K562 (cell line): Measurements from ENCODE around the gene TRIM34. TPM values are rescaled to one million over a fixed set of nuclear protein-coding genes. Genes with fewer than 3 reads are reported as not detected.

Source experiments
- ATF7 ChIP-seq: fragments of 450-650 bp; IDR thresholded peaks from 2 replicates; pipeline ENCODE4 v1.7.1; 2014; ENCODE audit warnings: mild to moderate bottlenecking, moderate library complexity
- CREM ChIP-seq: IDR thresholded peaks from 2 replicates; pipeline ENCODE4 v1.6.1; 2014; ENCODE audit warnings: antibody characterized with exemption, low read depth
- CSDE1 ChIP-seq, 2 experiments: fragments of 450-650 bp; IDR thresholded peaks; 2 replicates each; pipeline ENCODE4 v1.6.1; 2016; ENCODE audit warnings: mild to moderate bottlenecking in 1 of 2
- FOS ChIP-seq: IDR thresholded peaks from 3 replicates; pipeline ENCODE4 v1.6.1; 2011; ENCODE audit not compliant: insufficient read length; ENCODE audit errors: extremely low read depth
- HNRNPL ChIP-seq: fragments of 200-400 bp; formaldehyde crosslinking; IDR thresholded peaks from 2 replicates; pipeline ENCODE4 v1.6.1; 2017; ENCODE audit warnings: low read depth, mild to moderate bottlenecking, low read length
- KDM4B ChIP-seq, 2 experiments: fragments of 450-650 bp in 1 of 2; sonication (generic) in 1 of 2; IDR thresholded peaks; 2 replicates each; pipeline ENCODE4 v1.6.1; 2016 to 2017; ENCODE audit warnings: borderline replicate concordance in 2 of 2, antibody characterized with exemption in 1 of 2, low read depth in 1 of 2, mild to moderate bottlenecking in 1 of 2
- NBN ChIP-seq: fragments of 450-650 bp; IDR thresholded peaks from 2 replicates; pipeline ENCODE4 v1.6.1; 2016; ENCODE audit warnings: low read depth, mild to moderate bottlenecking
- NCOA2 ChIP-seq, 2 experiments: fragments of 450-650 bp; IDR thresholded peaks; 2 replicates each; pipeline ENCODE4 v1.6.1; 2018; ENCODE audit warnings: mild to moderate bottlenecking in 2 of 2, moderate library complexity in 1 of 2; ENCODE audit not compliant: partially characterized antibody in 2 of 2
- RBBP5 ChIP-seq: fragments of 200-600 bp; sonication (generic); IDR thresholded peaks from 2 replicates; pipeline ENCODE4 v1.6.1; 2012; ENCODE audit warnings: borderline replicate concordance, mild to moderate bottlenecking, low read length, control low read depth, inconsistent platforms; ENCODE audit not compliant: insufficient read depth, poor library complexity, severe bottlenecking
- RBM25 ChIP-seq: fragments of 200-400 bp; formaldehyde crosslinking; IDR thresholded peaks from 2 replicates; pipeline ENCODE4 v1.6.1; 2018; ENCODE audit warnings: low read length, low read depth, moderate library complexity; ENCODE audit not compliant: severe bottlenecking
- SIN3A ChIP-seq, 2 experiments: fragments of 150-350 bp in 1 of 2; IDR thresholded peaks; 2 replicates each; pipeline ENCODE4 v1.6.1; 2011 to 2016; ENCODE audit warnings: borderline replicate concordance in 2 of 2, low read depth in 2 of 2, low read length in 2 of 2, mild to moderate bottlenecking in 2 of 2, moderate library complexity in 2 of 2; ENCODE audit not compliant: control insufficient read depth in 1 of 2
- TOE1 ChIP-seq, 2 experiments: fragments of 450-650 bp in 1 of 2; sonication (generic) in 1 of 2; formaldehyde crosslinking in 1 of 2; IDR thresholded peaks; 2 replicates each; pipeline versions ENCODE4 v1.7.1 to v1.8.0; 2016 to 2022; ENCODE audit warnings: borderline replicate concordance in 2 of 2, mild to moderate bottlenecking in 2 of 2, antibody characterized with exemption in 1 of 2, inconsistent platforms in 1 of 2, low read depth in 1 of 2, missing genetic modification reagents in 1 of 2, moderate library complexity in 1 of 2
- ZFX ChIP-seq: sonication (generic); formaldehyde crosslinking; IDR thresholded peaks from 2 replicates; pipeline ENCODE4 v1.8.0; 2022; ENCODE audit warnings: mild to moderate bottlenecking, missing genetic modification reagents, moderate library complexity
- polyA plus RNA-seq, 8 experiments: library from polyadenylated mRNA; depleted of rRNA in 4 of 8; stranded (reverse) in 5 of 8; unstranded in 3 of 8; fragments of >200 nt; fragmentation: Nextera tagmentation in 2 of 8; fragmentation: Illumina TruSeq in 1 of 8; extraction: Ambion mirVana in 2 of 8; extraction: Trizol in 1 of 8; gene quantifications; 2 replicates each; pipeline versions ENCODE4 v1.2.1 to v1.2.3, GENCODE V29; 2011 to 2014; ENCODE audit warnings: inconsistent platforms in 1 of 8, missing spikeins in 1 of 8
- total RNA-seq, 7 experiments: library from RNA; depleted of rRNA in 6 of 7; stranded (reverse); fragments of >200 nt in 6 of 7; fragmentation: Illumina TruSeq in 2 of 7; extraction: Trizol in 2 of 7; gene quantifications; 2 replicates each; pipeline versions ENCODE4 v1.2.1 to v1.2.3, GENCODE V29; 2011 to 2021; ENCODE audit warnings: low replicate concordance in 1 of 7
- TF ChIP-seq, protein P1 (sequence below): fragments of 450-650 bp; IDR thresholded peaks from 2 replicates; pipeline ENCODE4 v1.6.1; 2014; ENCODE audit warnings: low read depth, mild to moderate bottlenecking, moderate library complexity, borderline replicate concordance
- TF ChIP-seq, protein P2 (sequence below): IDR thresholded peaks from 2 replicates; pipeline ENCODE4 v1.6.1; 2014; ENCODE audit warnings: antibody characterized with exemption
- TF ChIP-seq, protein P3 (sequence below): IDR thresholded peaks from 2 replicates; pipeline ENCODE4 v1.6.1; 2011; ENCODE audit warnings: borderline replicate concordance, low read depth, mild to moderate bottlenecking, moderate library complexity, low read length; ENCODE audit not compliant: insufficient read depth, poor library complexity, severe bottlenecking
- TF ChIP-seq, protein P4 (sequence below): fragments of 450-650 bp; IDR thresholded peaks from 2 replicates; pipeline ENCODE4 v1.6.1; 2017; ENCODE audit warnings: antibody characterized with exemption, mild to moderate bottlenecking

Gene TRIM34
- total and polyA plus RNA-seq, 9 of the 15 experiments (the other 6 are each of a cell fraction or from before 2014, with no cell fraction given), result 0.31 to 2.9 (median 1.3) TPM

DNA sequence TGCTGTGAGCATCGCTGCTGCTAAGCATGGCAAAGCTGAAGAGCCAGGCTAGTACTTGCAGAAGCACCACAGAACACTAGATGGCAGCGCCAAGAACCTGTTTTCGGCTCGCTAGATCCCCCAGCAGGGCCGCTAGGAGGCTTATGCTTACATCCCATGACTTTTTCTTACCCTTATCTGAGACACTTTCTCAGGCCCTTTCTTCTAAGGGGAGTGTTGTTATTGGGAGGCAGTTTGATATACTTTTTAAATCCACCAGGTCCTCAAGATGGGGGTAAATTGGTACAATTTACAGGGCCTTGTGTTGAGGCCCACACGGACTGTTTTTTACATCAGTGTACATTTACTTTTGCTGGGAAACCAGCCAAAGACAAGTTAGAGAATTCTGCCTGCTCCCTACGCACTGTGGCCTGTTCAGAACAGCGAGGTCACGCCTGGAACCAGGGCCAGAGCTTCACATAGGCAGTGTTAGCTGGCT lies 24.4 kb upstream of the TRIM34 start (continued):
- TF ChIP-seq KDM4B (IDR thresholded peaks at IDR 0.05; ENCODE audit: borderline replicate concordance in 2 of 2, low read depth in 1 of 2) (no peak), ZFX (CRISPR knock-in tag) (peak; percentile 40; the same call in 1 of the 2 replicates), RBBP5 (no peak), NBN (no peak), ATF7 (0 out of 2 replicates have a peak, but pooled peaks have one; percentile 24), TOE1 (IDR thresholded peaks at IDR 0.05; ENCODE audit: borderline replicate concordance) (peak; percentile 53; the same call in 1 of the 2 replicates), TOE1 (CRISPR knock-in tag; IDR thresholded peaks at IDR 0.05; ENCODE audit: borderline replicate concordance, low read depth) (no peak), HNRNPL (no peak), NCOA2 (IDR thresholded peaks at IDR 0.05; ENCODE audit: partially characterized antibody in 2 of 2) (peak in 1 of 2 experiments; percentile 27), CSDE1 (IDR thresholded peaks at IDR 0.05) (no peak), SIN3A (IDR thresholded peaks at IDR 0.05; ENCODE audit: borderline replicate concordance in 2 of 2, control insufficient read depth in 1 of 2, low read depth in 2 of 2, low read length in 2 of 2) (no peak), FOS (no peak), CREM (peak; percentile 50), RBM25 (no peak)
- TF ChIP-seq, protein P1, sequence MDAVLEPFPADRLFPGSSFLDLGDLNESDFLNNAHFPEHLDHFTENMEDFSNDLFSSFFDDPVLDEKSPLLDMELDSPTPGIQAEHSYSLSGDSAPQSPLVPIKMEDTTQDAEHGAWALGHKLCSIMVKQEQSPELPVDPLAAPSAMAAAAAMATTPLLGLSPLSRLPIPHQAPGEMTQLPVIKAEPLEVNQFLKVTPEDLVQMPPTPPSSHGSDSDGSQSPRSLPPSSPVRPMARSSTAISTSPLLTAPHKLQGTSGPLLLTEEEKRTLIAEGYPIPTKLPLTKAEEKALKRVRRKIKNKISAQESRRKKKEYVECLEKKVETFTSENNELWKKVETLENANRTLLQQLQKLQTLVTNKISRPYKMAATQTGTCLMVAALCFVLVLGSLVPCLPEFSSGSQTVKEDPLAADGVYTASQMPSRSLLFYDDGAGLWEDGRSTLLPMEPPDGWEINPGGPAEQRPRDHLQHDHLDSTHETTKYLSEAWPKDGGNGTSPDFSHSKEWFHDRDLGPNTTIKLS, result peak; percentile 37; the same call in 1 of the 2 replicates
- TF ChIP-seq, protein P2, sequence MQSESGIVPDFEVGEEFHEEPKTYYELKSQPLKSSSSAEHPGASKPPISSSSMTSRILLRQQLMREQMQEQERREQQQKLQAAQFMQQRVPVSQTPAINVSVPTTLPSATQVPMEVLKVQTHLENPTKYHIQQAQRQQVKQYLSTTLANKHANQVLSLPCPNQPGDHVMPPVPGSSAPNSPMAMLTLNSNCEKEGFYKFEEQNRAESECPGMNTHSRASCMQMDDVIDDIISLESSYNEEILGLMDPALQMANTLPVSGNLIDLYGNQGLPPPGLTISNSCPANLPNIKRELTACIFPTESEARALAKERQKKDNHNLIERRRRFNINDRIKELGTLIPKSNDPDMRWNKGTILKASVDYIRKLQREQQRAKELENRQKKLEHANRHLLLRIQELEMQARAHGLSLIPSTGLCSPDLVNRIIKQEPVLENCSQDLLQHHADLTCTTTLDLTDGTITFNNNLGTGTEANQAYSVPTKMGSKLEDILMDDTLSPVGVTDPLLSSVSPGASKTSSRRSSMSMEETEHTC, result peak; percentile 63; the same call in 1 of the 2 replicates
- TF ChIP-seq, protein P3, sequence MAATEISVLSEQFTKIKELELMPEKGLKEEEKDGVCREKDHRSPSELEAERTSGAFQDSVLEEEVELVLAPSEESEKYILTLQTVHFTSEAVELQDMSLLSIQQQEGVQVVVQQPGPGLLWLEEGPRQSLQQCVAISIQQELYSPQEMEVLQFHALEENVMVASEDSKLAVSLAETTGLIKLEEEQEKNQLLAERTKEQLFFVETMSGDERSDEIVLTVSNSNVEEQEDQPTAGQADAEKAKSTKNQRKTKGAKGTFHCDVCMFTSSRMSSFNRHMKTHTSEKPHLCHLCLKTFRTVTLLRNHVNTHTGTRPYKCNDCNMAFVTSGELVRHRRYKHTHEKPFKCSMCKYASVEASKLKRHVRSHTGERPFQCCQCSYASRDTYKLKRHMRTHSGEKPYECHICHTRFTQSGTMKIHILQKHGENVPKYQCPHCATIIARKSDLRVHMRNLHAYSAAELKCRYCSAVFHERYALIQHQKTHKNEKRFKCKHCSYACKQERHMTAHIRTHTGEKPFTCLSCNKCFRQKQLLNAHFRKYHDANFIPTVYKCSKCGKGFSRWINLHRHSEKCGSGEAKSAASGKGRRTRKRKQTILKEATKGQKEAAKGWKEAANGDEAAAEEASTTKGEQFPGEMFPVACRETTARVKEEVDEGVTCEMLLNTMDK, result peak; percentile 66
- TF ChIP-seq, protein P4, sequence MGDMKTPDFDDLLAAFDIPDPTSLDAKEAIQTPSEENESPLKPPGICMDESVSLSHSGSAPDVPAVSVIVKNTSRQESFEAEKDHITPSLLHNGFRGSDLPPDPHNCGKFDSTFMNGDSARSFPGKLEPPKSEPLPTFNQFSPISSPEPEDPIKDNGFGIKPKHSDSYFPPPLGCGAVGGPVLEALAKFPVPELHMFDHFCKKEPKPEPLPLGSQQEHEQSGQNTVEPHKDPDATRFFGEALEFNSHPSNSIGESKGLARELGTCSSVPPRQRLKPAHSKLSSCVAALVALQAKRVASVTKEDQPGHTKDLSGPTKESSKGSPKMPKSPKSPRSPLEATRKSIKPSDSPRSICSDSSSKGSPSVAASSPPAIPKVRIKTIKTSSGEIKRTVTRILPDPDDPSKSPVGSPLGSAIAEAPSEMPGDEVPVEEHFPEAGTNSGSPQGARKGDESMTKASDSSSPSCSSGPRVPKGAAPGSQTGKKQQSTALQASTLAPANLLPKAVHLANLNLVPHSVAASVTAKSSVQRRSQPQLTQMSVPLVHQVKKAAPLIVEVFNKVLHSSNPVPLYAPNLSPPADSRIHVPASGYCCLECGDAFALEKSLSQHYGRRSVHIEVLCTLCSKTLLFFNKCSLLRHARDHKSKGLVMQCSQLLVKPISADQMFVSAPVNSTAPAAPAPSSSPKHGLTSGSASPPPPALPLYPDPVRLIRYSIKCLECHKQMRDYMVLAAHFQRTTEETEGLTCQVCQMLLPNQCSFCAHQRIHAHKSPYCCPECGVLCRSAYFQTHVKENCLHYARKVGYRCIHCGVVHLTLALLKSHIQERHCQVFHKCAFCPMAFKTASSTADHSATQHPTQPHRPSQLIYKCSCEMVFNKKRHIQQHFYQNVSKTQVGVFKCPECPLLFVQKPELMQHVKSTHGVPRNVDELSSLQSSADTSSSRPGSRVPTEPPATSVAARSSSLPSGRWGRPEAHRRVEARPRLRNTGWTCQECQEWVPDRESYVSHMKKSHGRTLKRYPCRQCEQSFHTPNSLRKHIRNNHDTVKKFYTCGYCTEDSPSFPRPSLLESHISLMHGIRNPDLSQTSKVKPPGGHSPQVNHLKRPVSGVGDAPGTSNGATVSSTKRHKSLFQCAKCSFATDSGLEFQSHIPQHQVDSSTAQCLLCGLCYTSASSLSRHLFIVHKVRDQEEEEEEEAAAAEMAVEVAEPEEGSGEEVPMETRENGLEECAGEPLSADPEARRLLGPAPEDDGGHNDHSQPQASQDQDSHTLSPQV, result peak; percentile 51
